Nucleus accumbens (tissue), 56 donors: ENCODE measurements around the gene SLC39A13.

Source experiments
- DNase-seq, 56 donors: peaks; one replicate each; lab custom pipeline; 2025; lab: John Stamatoyannopoulos, UW

SLC39A13 gene

GRCh38 chr11:47418454-47419259 is 10.3 kb downstream of the SLC39A13 start:
- DNase-seq, result no peak

GRCh38 chr11:47425611-47426010 is 17.2 kb downstream of the SLC39A13 start:
- DNase-seq, result no peak

- DNase-seq, result peak; percentile 56 to 99 (median 96)
Measured at GRCh38 chr11:47426062-47426956, 17.9 kb downstream of the SLC39A13 start, which contains the start of gene PSMC3. Gene PSMC3, minus strand, starts transcription at chr11:47426439. Its CDS starts 160 bp downstream, at chr11:47426279.

GRCh38 chr11:47430524-47430923 is 22.1 kb downstream of the SLC39A13 start:
- DNase-seq, result peak in 12 of 56 donors; percentile 9 to 60 (median 34)

GRCh38 chr11:47431356-47432083 is 23.1 kb downstream of the SLC39A13 start:
- no peak for DNase-seq

- no peak for DNase-seq
Measured at GRCh38 chr11:47433157-47433556, 24.8 kb downstream of the SLC39A13 start.

GRCh38 chr11:47434011-47434786 is 25.8 kb downstream of the SLC39A13 start:
- peak in 10 of 56 donors; percentile 8 to 46 (median 25) for DNase-seq

GRCh38 chr11:47435687-47436086 is 27.3 kb downstream of the SLC39A13 start:
- no peak for DNase-seq

- no peak for DNase-seq
Measured at GRCh38 chr11:47436726-47437125, 28.3 kb downstream of the SLC39A13 start.

- DNase-seq, result no peak
Measured at GRCh38 chr11:47437218-47437745, 28.9 kb downstream of the SLC39A13 start.

- peak in 19 of 56 donors; percentile 13 to 56 (median 31) for DNase-seq
Measured at GRCh38 chr11:47437746-47438418, 29.5 kb downstream of the SLC39A13 start.

GRCh38 chr11:47438721-47439120 is 30.3 kb downstream of the SLC39A13 start:
- no peak for DNase-seq

GRCh38 chr11:47440054-47440476 is 31.7 kb downstream of the SLC39A13 start:
- no peak for DNase-seq

GRCh38 chr11:47441421-47441820 is 33.0 kb downstream of the SLC39A13 start:
- DNase-seq, result no peak

GRCh38 chr11:47442514-47442913 is 34.1 kb downstream of the SLC39A13 start:
- DNase-seq, result peak in 39 of 56 donors; percentile 5 to 70 (median 29)

- peak in 37 of 56 donors; percentile 9 to 80 (median 54) for DNase-seq
Measured at GRCh38 chr11:47443028-47443700, 34.8 kb downstream of the SLC39A13 start.

- DNase-seq, result no peak
Measured at GRCh38 chr11:47443817-47444216, 35.4 kb downstream of the SLC39A13 start.

- DNase-seq, result no peak
Measured at GRCh38 chr11:47445840-47446239, 37.5 kb downstream of the SLC39A13 start.
